IPS-18a (cell line): ENCODE measurements around the gene BRIX1.

ENCODE experiments used
- H3K27ac ChIP-seq: one replicate; pipeline ENCODE4 v1.5.1; 2013; ENCODE audit warnings: low read length
- H3K27me3 ChIP-seq: one replicate; pipeline ENCODE4 v1.6.1; 2013; ENCODE audit warnings: mild to moderate bottlenecking, low read length; ENCODE audit not compliant: control insufficient read depth, insufficient read depth
- H3K36me3 ChIP-seq: one replicate; pipeline ENCODE4 v1.6.1; 2013; ENCODE audit warnings: low read depth, low read length; ENCODE audit not compliant: control insufficient read depth
- H3K4me1 ChIP-seq: one replicate; pipeline ENCODE4 v1.6.1; 2013; ENCODE audit warnings: low read depth, low read length; ENCODE audit not compliant: control insufficient read depth
- H3K4me3 ChIP-seq: one replicate; pipeline ENCODE4 v1.5.1; 2013; ENCODE audit warnings: low read length
- H3K9ac ChIP-seq: one replicate; pipeline ENCODE4 v1.6.1; 2013; ENCODE audit warnings: mild to moderate bottlenecking, low read length, moderate library complexity
- H3K9me3 ChIP-seq: one replicate; pipeline ENCODE4 v1.6.1; 2013; ENCODE audit warnings: low read depth, low read length; ENCODE audit not compliant: control insufficient read depth

The BRIX1 gene

DNA sequence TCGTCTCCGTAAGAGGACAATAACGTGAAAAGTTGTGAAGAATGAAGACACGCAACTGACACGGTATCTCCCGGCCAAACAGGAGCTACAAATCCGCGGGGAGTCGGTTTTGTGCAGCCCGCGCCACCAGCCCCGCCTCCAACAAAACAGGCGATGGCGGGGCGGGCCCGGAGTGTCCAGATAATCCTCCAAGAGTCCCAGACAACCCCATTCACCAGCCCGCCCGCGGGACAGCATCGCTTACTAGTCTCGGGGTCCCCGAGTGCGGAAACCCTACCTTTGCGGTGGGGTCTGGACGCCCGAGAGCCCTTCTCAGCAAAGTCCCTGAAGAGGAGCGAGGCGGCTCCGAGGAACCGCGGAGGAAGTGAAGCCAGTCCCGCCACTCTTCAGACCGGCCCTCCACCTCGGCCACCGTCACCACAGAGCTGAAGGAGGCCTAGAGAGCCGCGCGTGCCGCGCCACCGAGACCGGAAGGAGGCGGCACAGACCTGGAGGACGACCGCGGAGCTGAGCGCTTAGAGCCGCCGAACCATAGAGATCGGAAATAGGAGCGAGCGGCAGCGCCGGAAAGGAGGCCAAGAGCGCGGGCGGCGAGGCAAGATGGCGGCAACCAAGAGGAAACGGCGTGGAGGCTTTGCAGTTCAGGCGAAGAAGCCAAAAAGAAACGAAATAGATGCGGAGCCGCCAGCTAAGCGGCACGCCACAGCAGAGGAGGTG, at the start of gene BRIX1, which contains the start of gene RAD1:
Gene BRIX1 (plus strand): TSS at position 573 of the 717 bp plus-strand sequence. CDS start 28 bp downstream, at position 601.
Gene RAD1 (minus strand): TSS at position 366 of the 717 bp plus-strand sequence. CDS start 612 bp downstream, outside the sequence.
- Histone ChIP-seq H3K4me3 (peak within 1 kb of the TSS; percentile 87), H3K9ac (peak within 1 kb of the TSS; percentile 99), H3K27me3 (no peaks in the 10 kb centered on the region), H3K27ac (peak within 1 kb of the TSS; percentile 96), H3K36me3 (peaks cover 35% of the 10 kb centered on the region), H3K9me3 (no peaks in the 10 kb centered on the region), H3K4me1 (peaks cover 8% of the 10 kb centered on the region)

GRCh38 chr5:34866989-34867471, 48.5 kb upstream of the BRIX1 start:
- H3K27ac ChIP-seq: peak overlapping the region; percentile 12
- H3K9me3 ChIP-seq: no peaks in the 10 kb centered on the region

DNA sequence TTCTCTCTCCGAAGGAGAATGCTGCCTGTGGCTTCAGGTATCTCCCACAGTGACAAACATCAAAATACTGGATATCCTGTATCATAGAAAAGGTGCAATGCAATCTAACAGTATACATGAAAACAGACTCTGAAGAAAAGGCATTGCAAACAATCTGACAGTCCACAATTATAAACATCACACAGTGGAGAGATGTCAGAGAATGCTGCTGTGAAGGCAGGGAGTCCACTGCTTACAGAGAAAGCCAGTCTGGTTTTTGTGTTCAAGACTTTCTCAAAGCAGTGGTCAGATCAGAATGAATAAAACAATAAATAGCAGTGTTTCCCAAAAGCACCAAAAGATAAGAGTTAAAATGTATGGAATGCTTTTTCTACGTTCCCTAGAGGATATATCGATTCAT, 47.9 kb upstream of the BRIX1 start:
- Histone ChIP-seq H3K36me3 (no peaks in the 10 kb centered on the region), H3K4me1 (peaks cover 31% of the 10 kb centered on the region), H3K9ac (no peak overlapping the region), H3K27ac (no peak overlapping the region), H3K4me3 (no peak overlapping the region), H3K9me3 (no peaks in the 10 kb centered on the region), H3K27me3 (no peaks in the 10 kb centered on the region)

More at GRCh38 chr5:34866989-34867471, 48.5 kb upstream of the BRIX1 start:
- Histone ChIP-seq H3K9ac (no peak overlapping the region), H3K36me3 (no peaks in the 10 kb centered on the region), H3K27me3 (no peaks in the 10 kb centered on the region), H3K4me3 (no peak overlapping the region), H3K4me1 (peaks cover 31% of the 10 kb centered on the region)

DNA sequence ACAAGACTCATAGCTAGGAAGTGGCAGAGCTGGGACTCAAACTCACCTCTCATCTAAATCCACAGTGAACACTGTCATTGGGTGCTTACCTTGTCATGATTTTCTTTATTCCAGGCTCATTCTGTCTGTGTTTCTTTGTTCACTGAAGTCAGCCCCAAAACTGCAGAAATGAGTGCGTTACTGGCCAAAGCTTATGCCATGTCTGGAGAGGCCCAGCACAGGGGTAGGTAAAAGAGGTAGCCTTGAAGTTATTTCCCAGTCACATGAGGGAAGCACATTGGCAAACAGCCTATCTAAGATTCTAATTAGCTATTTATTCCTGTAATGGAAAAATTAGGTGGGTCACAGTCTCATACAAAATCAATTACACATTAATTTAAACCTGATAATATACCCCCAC, 46.7 kb upstream of the BRIX1 start:
- no peak overlapping the region for H3K27ac ChIP-seq

DNA sequence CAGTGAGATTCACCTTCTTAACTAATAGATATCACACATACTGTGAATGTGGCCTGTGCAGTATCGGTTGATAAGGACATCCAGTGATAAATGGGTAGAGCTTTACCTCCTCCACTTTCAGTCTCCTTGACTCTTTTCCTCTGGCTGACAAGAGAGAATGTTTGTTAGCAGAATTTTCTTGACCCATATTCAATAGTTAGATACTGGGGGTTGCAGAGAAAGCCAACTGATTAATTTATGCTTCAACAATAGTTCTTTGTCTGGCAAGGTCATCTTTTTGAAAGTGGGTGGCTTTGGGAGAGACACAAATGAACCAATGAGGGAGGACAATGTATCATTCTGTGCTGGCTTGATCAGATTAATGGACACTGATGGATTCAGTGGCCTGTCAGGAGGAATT, 46.3 kb upstream of the BRIX1 start:
- Histone ChIP-seq H3K27ac (no peak overlapping the region), H3K9ac (no peak overlapping the region), H3K4me3 (no peak overlapping the region), H3K4me1 (peaks cover 20% of the 10 kb centered on the region), H3K27me3 (no peaks in the 10 kb centered on the region), H3K9me3 (no peaks in the 10 kb centered on the region), H3K36me3 (no peaks in the 10 kb centered on the region)

More for the DNA sequence above, 46.7 kb upstream of the BRIX1 start:
- no peaks in the 10 kb centered on the region for H3K9me3 ChIP-seq
- no peaks in the 10 kb centered on the region for H3K27me3 ChIP-seq
- H3K9ac ChIP-seq: no peak overlapping the region
- H3K4me3 ChIP-seq: no peak overlapping the region
- H3K4me1 ChIP-seq: peaks cover 25% of the 10 kb centered on the region
- H3K36me3 ChIP-seq: no peaks in the 10 kb centered on the region

DNA sequence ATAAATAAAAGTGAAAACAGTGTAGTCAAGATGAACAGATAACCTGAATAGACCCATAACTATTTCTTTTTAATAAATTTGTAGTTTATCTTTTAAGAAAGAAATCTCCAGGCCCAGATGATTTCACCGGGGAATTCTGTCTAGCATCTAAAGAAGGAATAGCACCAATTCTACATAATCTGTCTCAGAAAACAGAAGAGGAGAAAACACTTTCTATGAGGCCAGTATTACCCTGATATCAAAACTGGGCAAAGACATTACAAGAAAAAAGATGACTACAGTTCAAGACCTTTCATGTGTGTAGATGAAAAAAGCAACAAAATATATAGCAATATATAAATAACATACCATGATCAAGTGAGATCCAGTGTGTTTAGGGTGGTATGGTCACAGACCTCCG, 45.1 kb upstream of the BRIX1 start:
- Histone ChIP-seq H3K27me3 (no peaks in the 10 kb centered on the region), H3K27ac (no peak overlapping the region), H3K9ac (no peak overlapping the region), H3K4me1 (peaks cover 10% of the 10 kb centered on the region), H3K9me3 (no peaks in the 10 kb centered on the region), H3K4me3 (no peak overlapping the region), H3K36me3 (no peaks in the 10 kb centered on the region)

GRCh38 chr5:34876275-34876674, 39.2 kb upstream of the BRIX1 start:
- H3K27ac ChIP-seq: no peak overlapping the region
- H3K4me3 ChIP-seq: no peak overlapping the region
- peaks cover 3% of the 10 kb centered on the region for H3K9me3 ChIP-seq
- H3K27me3 ChIP-seq: no peaks in the 10 kb centered on the region
- no peaks in the 10 kb centered on the region for H3K36me3 ChIP-seq
- no peak overlapping the region for H3K9ac ChIP-seq
- no peaks in the 10 kb centered on the region for H3K4me1 ChIP-seq

DNA sequence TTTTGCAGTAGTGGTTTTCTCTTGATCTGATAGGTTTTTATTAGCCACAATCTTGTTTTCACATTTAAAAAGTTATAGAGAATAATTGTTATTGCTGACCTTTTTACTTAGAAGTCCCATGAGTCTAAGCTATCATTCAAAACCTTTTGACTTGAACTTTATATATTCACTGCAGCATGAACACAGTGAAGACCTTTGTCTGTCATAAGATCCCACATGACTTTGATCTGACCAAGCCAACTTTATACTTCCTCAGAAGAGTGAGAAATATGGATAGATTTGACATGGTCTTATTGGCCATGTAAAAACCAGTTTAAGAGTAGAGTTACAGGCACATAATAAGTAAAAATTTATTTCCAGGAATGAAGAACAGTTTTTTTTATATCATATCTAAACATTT, 34.3 kb upstream of the BRIX1 start:
- no peak overlapping the region for H3K9ac ChIP-seq
- peaks cover 3% of the 10 kb centered on the region for H3K9me3 ChIP-seq
- H3K36me3 ChIP-seq: no peaks in the 10 kb centered on the region
- H3K4me1 ChIP-seq: no peaks in the 10 kb centered on the region
- no peak overlapping the region for H3K27ac ChIP-seq
- no peaks in the 10 kb centered on the region for H3K27me3 ChIP-seq
- H3K4me3 ChIP-seq: no peak overlapping the region

DNA sequence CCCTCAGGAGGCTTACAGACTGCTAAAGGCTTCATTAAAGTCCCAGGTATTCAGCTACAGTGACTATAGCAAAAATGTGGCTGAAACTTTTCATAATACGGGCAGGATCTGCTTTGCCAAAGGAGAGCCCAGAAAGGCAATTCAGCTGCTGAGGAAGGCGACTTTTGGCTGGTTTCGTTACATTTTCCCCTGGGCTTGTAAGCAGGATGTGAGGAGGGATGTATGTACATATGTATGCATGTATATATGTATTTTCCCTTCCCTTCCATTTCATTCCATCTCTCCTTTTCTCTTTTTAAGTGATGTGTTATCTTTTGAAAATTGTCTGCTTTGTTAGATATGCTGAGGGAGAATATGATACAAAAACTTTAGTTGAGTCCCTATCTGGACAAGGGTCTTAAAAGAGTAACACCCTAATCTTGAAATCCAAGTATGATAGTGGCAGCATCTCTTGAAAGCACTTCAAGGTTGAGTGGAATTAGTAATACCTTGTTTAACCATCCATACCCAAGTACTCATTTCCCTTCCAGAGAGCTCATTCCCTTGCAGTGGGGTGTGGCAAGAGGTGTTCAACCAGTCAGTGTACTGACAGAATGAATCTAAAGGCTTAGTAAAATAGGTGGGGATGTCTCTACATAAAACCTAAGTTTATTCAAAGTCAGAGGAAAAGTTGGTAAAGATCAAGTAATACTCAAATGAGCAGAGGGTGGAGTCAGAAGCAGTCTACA, 29.0 kb upstream of the BRIX1 start:
- H3K27me3 ChIP-seq: no peaks in the 10 kb centered on the region

GRCh38 chr5:34889394-34889793, 26.1 kb upstream of the BRIX1 start:
- Histone ChIP-seq H3K9me3 (no peaks in the 10 kb centered on the region), H3K4me1 (no peaks in the 10 kb centered on the region), H3K27ac (no peak overlapping the region), H3K9ac (no peak overlapping the region), H3K4me3 (no peak overlapping the region), H3K36me3 (no peaks in the 10 kb centered on the region), H3K27me3 (no peaks in the 10 kb centered on the region)

More for the DNA sequence above, 29.0 kb upstream of the BRIX1 start:
- H3K27ac ChIP-seq: no peak overlapping the region
- no peak overlapping the region for H3K4me3 ChIP-seq
- no peak overlapping the region for H3K9ac ChIP-seq
- H3K4me1 ChIP-seq: no peaks in the 10 kb centered on the region
- no peaks in the 10 kb centered on the region for H3K36me3 ChIP-seq
- H3K9me3 ChIP-seq: no peaks in the 10 kb centered on the region

DNA sequence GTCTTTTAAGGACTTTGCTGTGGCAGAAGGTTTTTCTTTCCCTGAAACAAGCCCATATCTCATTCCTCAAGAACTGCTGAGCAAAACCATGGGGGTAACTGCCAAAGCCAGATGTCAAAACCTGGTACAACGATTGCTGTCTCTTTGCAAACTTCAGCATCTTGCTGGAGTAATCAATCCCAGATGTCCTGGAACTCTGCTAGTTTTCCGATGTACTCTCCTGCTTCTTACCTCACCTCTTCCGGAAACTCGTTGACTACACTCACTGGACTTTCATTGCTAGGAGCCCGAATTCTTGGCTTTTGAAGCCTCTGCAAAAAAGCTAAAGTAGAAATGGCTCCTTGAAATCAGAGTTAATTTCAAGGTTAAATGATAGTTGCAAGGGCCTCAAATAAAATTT, 23.5 kb upstream of the BRIX1 start:
- H3K4me3 ChIP-seq: no peak overlapping the region
- H3K27me3 ChIP-seq: no peaks in the 10 kb centered on the region
- H3K4me1 ChIP-seq: no peaks in the 10 kb centered on the region
- H3K9me3 ChIP-seq: no peaks in the 10 kb centered on the region
- no peaks in the 10 kb centered on the region for H3K36me3 ChIP-seq
- no peak overlapping the region for H3K9ac ChIP-seq
- no peak overlapping the region for H3K27ac ChIP-seq
